Measurements from ENCODE around the gene EPG5.
"Not testable (repeated sequence)": the region's sequence is repeated elsewhere in the genome, so short reads cannot be mapped to it uniquely, and the experiment has no call there.

Gene EPG5

GRCh38 chr18:45999536-45999935 is 32.4 kb upstream of the EPG5 start:
- Histone ChIP-seq H3K27ac (ENCODE audit: low read depth, low read length) (no peak overlapping the region), H3K4me3 (ENCODE audit: low read depth in 1 of 2, low read length in 2 of 2) (no peak overlapping the region), H3K36me3 (ENCODE audit: control insufficient read depth in 1 of 2, insufficient read depth in 2 of 2, low read length in 2 of 2) (no peaks in the 10 kb centered on the region), H3K27me3 (ENCODE audit: control insufficient read depth in 1 of 2, insufficient read depth in 2 of 2, low read length in 2 of 2) (no peaks in the 10 kb centered on the region), H3K9ac (ENCODE audit: low read depth in 1 of 2, low read length in 2 of 2) (no peak overlapping the region), H3K9me3 (ENCODE audit: control insufficient read depth in 1 of 2, low read length in 2 of 2) (no peaks in the 10 kb centered on the region), H3K4me1 (ENCODE audit: control insufficient read depth in 1 of 2, insufficient read depth in 2 of 2, low read length in 2 of 2) (no peaks in the 10 kb centered on the region)

GRCh38 chr18:45998244-45998643 is 31.1 kb upstream of the EPG5 start:
- no peaks in the 10 kb centered on the region for H3K4me1 ChIP-seq (ENCODE audit: control insufficient read depth in 1 of 2, insufficient read depth in 2 of 2, low read length in 2 of 2)
- no peak overlapping the region for H3K9ac ChIP-seq (ENCODE audit: low read depth in 1 of 2, low read length in 2 of 2)
- H3K27ac ChIP-seq (ENCODE audit: low read depth, low read length): no peak overlapping the region
- no peaks in the 10 kb centered on the region for H3K27me3 ChIP-seq (ENCODE audit: control insufficient read depth in 1 of 2, insufficient read depth in 2 of 2, low read length in 2 of 2)
- no peak overlapping the region for H3K4me3 ChIP-seq (ENCODE audit: low read depth in 1 of 2, low read length in 2 of 2)
- no peaks in the 10 kb centered on the region for H3K9me3 ChIP-seq (ENCODE audit: control insufficient read depth in 1 of 2, low read length in 2 of 2)
- no peaks in the 10 kb centered on the region for H3K36me3 ChIP-seq (ENCODE audit: control insufficient read depth in 1 of 2, insufficient read depth in 2 of 2, low read length in 2 of 2)

DNA sequence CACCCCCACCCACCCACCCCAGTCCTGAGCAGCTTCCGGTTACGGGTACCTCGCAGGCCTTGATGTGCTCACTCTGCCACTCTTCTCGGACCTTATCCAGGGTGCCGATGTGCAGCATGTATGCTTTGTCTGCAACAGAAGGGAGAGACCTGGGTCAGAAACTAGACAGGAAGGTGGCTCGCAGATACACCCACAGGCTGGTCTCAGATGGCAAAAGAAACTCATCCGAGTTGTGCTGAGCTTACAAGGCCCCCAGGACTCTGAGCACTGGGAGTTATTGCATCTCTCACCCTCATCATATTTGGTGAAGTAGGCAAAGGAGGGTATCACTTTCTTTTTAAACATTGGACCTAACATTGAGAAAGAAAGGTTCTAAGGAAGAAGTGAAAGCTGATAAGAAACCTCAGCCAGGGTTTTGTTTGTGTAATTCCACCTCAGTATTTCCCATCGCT is 30.6 kb upstream of the EPG5 start:
- Histone ChIP-seq H3K9ac (ENCODE audit: low read depth in 1 of 2, low read length in 2 of 2) (no peak overlapping the region), H3K4me3 (ENCODE audit: low read depth in 1 of 2, low read length in 2 of 2) (no peak overlapping the region), H3K27me3 (ENCODE audit: control insufficient read depth in 1 of 2, insufficient read depth in 2 of 2, low read length in 2 of 2) (no peaks in the 10 kb centered on the region), H3K9me3 (ENCODE audit: control insufficient read depth in 1 of 2, low read length in 2 of 2) (no peaks in the 10 kb centered on the region), H3K36me3 (ENCODE audit: control insufficient read depth in 1 of 2, insufficient read depth in 2 of 2, low read length in 2 of 2) (no peaks in the 10 kb centered on the region), H3K4me1 (ENCODE audit: control insufficient read depth in 1 of 2, insufficient read depth in 2 of 2, low read length in 2 of 2) (no peaks in the 10 kb centered on the region), H3K27ac (ENCODE audit: low read depth, low read length) (no peak overlapping the region)

DNA sequence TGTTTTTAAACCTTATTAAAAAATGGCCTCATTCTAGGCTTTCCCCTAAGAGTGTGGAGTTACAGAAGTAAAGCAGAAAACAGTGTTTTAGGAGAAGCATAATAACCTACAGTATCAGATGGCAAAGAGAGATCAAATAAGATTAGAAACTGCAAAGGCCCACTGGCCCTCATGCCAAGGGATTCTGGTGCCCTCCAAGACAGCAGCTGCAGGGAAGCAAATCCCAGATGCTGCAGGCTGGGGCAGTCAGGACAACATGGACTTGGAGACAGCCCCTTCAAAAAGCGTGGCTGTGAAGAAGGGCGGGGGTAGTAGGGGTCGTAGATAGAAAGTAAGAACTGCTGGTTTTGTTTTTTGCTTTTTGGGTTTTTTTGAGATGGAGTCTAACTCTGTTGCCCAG is 28.3 kb upstream of the EPG5 start:
- H3K36me3 ChIP-seq (ENCODE audit: control insufficient read depth in 1 of 2, insufficient read depth in 2 of 2, low read length in 2 of 2): no peaks in the 10 kb centered on the region
- no peak overlapping the region for H3K9ac ChIP-seq (ENCODE audit: low read depth in 1 of 2, low read length in 2 of 2)
- H3K27ac ChIP-seq (ENCODE audit: low read depth, low read length): no peak overlapping the region
- no peaks in the 10 kb centered on the region for H3K27me3 ChIP-seq (ENCODE audit: control insufficient read depth in 1 of 2, insufficient read depth in 2 of 2, low read length in 2 of 2)
- H3K4me3 ChIP-seq (ENCODE audit: low read depth in 1 of 2, low read length in 2 of 2): no peak overlapping the region
- H3K4me1 ChIP-seq (ENCODE audit: control insufficient read depth in 1 of 2, insufficient read depth in 2 of 2, low read length in 2 of 2): no peaks in the 10 kb centered on the region
- no peaks in the 10 kb centered on the region for H3K9me3 ChIP-seq (ENCODE audit: control insufficient read depth in 1 of 2, low read length in 2 of 2)

DNA sequence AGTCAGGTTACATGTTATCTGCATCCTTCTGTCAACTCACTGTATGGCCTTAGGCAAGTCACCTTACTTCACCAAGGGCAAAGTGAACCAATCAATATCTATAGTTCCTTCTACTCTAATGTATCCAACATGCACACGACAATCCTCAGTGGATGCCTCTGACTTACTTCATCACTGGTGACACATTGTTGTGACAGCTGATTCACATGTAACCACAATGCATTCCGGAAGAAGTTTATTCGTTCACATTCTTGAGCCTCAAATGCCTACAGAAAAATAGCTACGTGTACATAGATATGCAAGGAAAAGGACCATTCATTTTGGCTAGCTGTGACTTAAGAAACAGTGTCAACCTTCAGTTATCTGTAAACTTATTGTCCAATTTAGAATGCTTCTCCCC is 26.3 kb upstream of the EPG5 start:
- Histone ChIP-seq H3K9me3 (ENCODE audit: control insufficient read depth in 1 of 2, low read length in 2 of 2) (no peaks in the 10 kb centered on the region), H3K27ac (ENCODE audit: low read depth, low read length) (no peak overlapping the region), H3K4me3 (ENCODE audit: low read depth in 1 of 2, low read length in 2 of 2) (no peak overlapping the region), H3K27me3 (ENCODE audit: control insufficient read depth in 1 of 2, insufficient read depth in 2 of 2, low read length in 2 of 2) (no peaks in the 10 kb centered on the region), H3K9ac (ENCODE audit: low read depth in 1 of 2, low read length in 2 of 2) (no peak overlapping the region), H3K36me3 (ENCODE audit: control insufficient read depth in 1 of 2, insufficient read depth in 2 of 2, low read length in 2 of 2) (no peaks in the 10 kb centered on the region), H3K4me1 (ENCODE audit: control insufficient read depth in 1 of 2, insufficient read depth in 2 of 2, low read length in 2 of 2) (no peaks in the 10 kb centered on the region)

GRCh38 chr18:45992527-45992926 is 25.4 kb upstream of the EPG5 start:
- H3K27ac ChIP-seq (ENCODE audit: low read depth, low read length); H3K27me3 ChIP-seq (ENCODE audit: control insufficient read depth in 1 of 2, insufficient read depth in 2 of 2, low read length in 2 of 2); H3K4me3 ChIP-seq (ENCODE audit: low read depth in 1 of 2, low read length in 2 of 2); H3K9me3 ChIP-seq (ENCODE audit: control insufficient read depth in 1 of 2, low read length in 2 of 2); H3K9ac ChIP-seq (ENCODE audit: low read depth in 1 of 2, low read length in 2 of 2); H3K4me1 ChIP-seq (ENCODE audit: control insufficient read depth in 1 of 2, insufficient read depth in 2 of 2, low read length in 2 of 2); H3K36me3 ChIP-seq (ENCODE audit: control insufficient read depth in 1 of 2, insufficient read depth in 2 of 2, low read length in 2 of 2): not testable (repeated sequence)

- H3K4me1 ChIP-seq (ENCODE audit: control insufficient read depth in 1 of 2, insufficient read depth in 2 of 2, low read length in 2 of 2): no peaks in the 10 kb centered on the region
- no peak overlapping the region for H3K4me3 ChIP-seq (ENCODE audit: low read depth in 1 of 2, low read length in 2 of 2)
- H3K36me3 ChIP-seq (ENCODE audit: control insufficient read depth in 1 of 2, insufficient read depth in 2 of 2, low read length in 2 of 2): no peaks in the 10 kb centered on the region
- H3K9ac ChIP-seq (ENCODE audit: low read depth in 1 of 2, low read length in 2 of 2): no peak overlapping the region
- H3K27ac ChIP-seq (ENCODE audit: low read depth, low read length): no peak overlapping the region
- no peaks in the 10 kb centered on the region for H3K9me3 ChIP-seq (ENCODE audit: control insufficient read depth in 1 of 2, low read length in 2 of 2)
- no peaks in the 10 kb centered on the region for H3K27me3 ChIP-seq (ENCODE audit: control insufficient read depth in 1 of 2, insufficient read depth in 2 of 2, low read length in 2 of 2)
Observed at GRCh38 chr18:45991788-45992187, 24.7 kb upstream of the EPG5 start.

- Histone ChIP-seq H3K27ac (ENCODE audit: low read depth, low read length) (no peak overlapping the region), H3K9me3 (ENCODE audit: control insufficient read depth in 1 of 2, low read length in 2 of 2) (no peaks in the 10 kb centered on the region), H3K9ac (ENCODE audit: low read depth in 1 of 2, low read length in 2 of 2) (no peak overlapping the region), H3K27me3 (ENCODE audit: control insufficient read depth in 1 of 2, insufficient read depth in 2 of 2, low read length in 2 of 2) (no peaks in the 10 kb centered on the region), H3K4me1 (ENCODE audit: control insufficient read depth in 1 of 2, insufficient read depth in 2 of 2, low read length in 2 of 2) (peaks cover 4 to 9% of the 10 kb centered on the region in 2 donors), H3K36me3 (ENCODE audit: control insufficient read depth in 1 of 2, insufficient read depth in 2 of 2, low read length in 2 of 2) (no peaks in the 10 kb centered on the region), H3K4me3 (ENCODE audit: low read depth in 1 of 2, low read length in 2 of 2) (no peak overlapping the region)
Observed at GRCh38 chr18:45984546-45985235, 17.6 kb upstream of the EPG5 start.

DNA sequence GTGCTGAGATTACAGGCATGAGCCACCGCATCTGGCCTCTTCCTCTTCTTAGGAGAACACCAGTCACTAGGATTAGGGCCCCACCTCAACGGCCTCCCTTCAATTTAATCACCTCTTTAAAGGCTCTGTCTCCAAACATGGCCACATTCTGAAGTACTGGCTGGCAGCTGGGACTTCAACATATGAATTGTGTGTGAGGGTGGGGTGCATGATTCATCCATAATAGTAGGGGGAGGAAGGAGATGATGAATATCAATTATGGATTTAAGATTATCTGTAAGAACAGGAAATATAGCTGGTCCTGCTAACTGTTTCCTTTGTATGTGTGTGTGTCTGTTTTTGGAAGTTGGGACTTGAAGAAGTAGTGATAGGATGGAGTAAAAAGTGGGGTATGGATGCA is 14.7 kb upstream of the EPG5 start:
- H3K27ac ChIP-seq (ENCODE audit: low read depth, low read length): no peak overlapping the region
- no peak overlapping the region for H3K4me3 ChIP-seq (ENCODE audit: low read depth in 1 of 2, low read length in 2 of 2)
- H3K27me3 ChIP-seq (ENCODE audit: control insufficient read depth in 1 of 2, insufficient read depth in 2 of 2, low read length in 2 of 2): no peaks in the 10 kb centered on the region
- H3K36me3 ChIP-seq (ENCODE audit: control insufficient read depth in 1 of 2, insufficient read depth in 2 of 2, low read length in 2 of 2): no peaks in the 10 kb centered on the region
- H3K9ac ChIP-seq (ENCODE audit: low read depth in 1 of 2, low read length in 2 of 2): no peak overlapping the region
- peaks cover 4 to 9% of the 10 kb centered on the region in 2 donors for H3K4me1 ChIP-seq (ENCODE audit: control insufficient read depth in 1 of 2, insufficient read depth in 2 of 2, low read length in 2 of 2)
- no peaks in the 10 kb centered on the region for H3K9me3 ChIP-seq (ENCODE audit: control insufficient read depth in 1 of 2, low read length in 2 of 2)

GRCh38 chr18:45980229-45980628 is 13.1 kb upstream of the EPG5 start:
- no peak overlapping the region for H3K4me3 ChIP-seq (ENCODE audit: low read depth in 1 of 2, low read length in 2 of 2)
- H3K27ac ChIP-seq (ENCODE audit: low read depth, low read length): no peak overlapping the region
- H3K9me3 ChIP-seq (ENCODE audit: control insufficient read depth in 1 of 2, low read length in 2 of 2): no peaks in the 10 kb centered on the region
- no peaks in the 10 kb centered on the region for H3K27me3 ChIP-seq (ENCODE audit: control insufficient read depth in 1 of 2, insufficient read depth in 2 of 2, low read length in 2 of 2)
- peaks cover 4 to 9% of the 10 kb centered on the region in 2 donors for H3K4me1 ChIP-seq (ENCODE audit: control insufficient read depth in 1 of 2, insufficient read depth in 2 of 2, low read length in 2 of 2)
- H3K9ac ChIP-seq (ENCODE audit: low read depth in 1 of 2, low read length in 2 of 2): no peak overlapping the region
- H3K36me3 ChIP-seq (ENCODE audit: control insufficient read depth in 1 of 2, insufficient read depth in 2 of 2, low read length in 2 of 2): no peaks in the 10 kb centered on the region

DNA sequence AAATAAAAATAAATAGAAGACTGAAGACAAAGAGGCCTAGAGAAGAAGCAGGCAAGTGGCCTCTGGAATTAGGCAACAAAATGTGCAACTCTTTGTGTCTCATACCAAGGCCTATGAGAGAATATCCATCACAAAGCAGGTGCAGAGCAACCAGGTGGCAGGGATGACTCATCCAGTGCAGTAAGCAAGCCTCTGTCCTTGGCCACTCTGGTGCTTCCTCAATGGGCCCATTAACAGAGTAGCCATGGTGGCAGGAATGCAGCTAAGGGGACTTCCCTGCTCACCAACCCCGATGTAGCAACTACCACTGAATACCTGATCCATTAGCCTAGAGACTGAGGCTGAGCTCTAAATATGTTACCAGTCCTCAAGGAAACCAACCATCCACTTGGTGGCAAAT is 11.0 kb upstream of the EPG5 start:
- Histone ChIP-seq H3K27ac (ENCODE audit: low read depth, low read length) (no peak overlapping the region), H3K4me1 (ENCODE audit: control insufficient read depth in 1 of 2, insufficient read depth in 2 of 2, low read length in 2 of 2) (peaks cover 10 to 12% of the 10 kb centered on the region in 2 donors), H3K9me3 (ENCODE audit: control insufficient read depth in 1 of 2, low read length in 2 of 2) (no peaks in the 10 kb centered on the region), H3K9ac (ENCODE audit: low read depth in 1 of 2, low read length in 2 of 2) (no peak overlapping the region), H3K27me3 (ENCODE audit: control insufficient read depth in 1 of 2, insufficient read depth in 2 of 2, low read length in 2 of 2) (no peaks in the 10 kb centered on the region), H3K4me3 (ENCODE audit: low read depth in 1 of 2, low read length in 2 of 2) (no peak overlapping the region), H3K36me3 (ENCODE audit: control insufficient read depth in 1 of 2, insufficient read depth in 2 of 2, low read length in 2 of 2) (no peaks in the 10 kb centered on the region)
